HG03108 (cell line): Measurements from ENCODE around the gene ZNF844.
"Not testable (repeated sequence)": the region's sequence is repeated elsewhere in the genome, so short reads cannot be mapped to it uniquely, and the experiment has no call there.

ENCODE experiments used
- ATAC-seq: cut with Tn5 transposase; IDR thresholded peaks from one replicate; pipeline ENCODE4 v1.9.1; 2021; ENCODE audit warnings: moderate library complexity; ENCODE audit not compliant: unreplicated experiment

ZNF844 gene

GRCh38 chr19:12092065-12092867 is 27.7 kb downstream of the ZNF844 start:
- no peak for ATAC-seq

GRCh38 chr19:12092956-12093355 is 28.4 kb downstream of the ZNF844 start:
- ATAC-seq = no peak

GRCh38 chr19:12093777-12094176 is 29.2 kb downstream of the ZNF844 start:
- no peak for ATAC-seq

GRCh38 chr19:12095111-12095790 is 30.7 kb downstream of the ZNF844 start:
- no peak for ATAC-seq

- ATAC-seq = no peak
These were observed 33.5 kb downstream of the ZNF844 start for GRCh38 chr19:12098040-12098439.

GRCh38 chr19:12103909-12104308 is 39.4 kb downstream of the ZNF844 start:
- ATAC-seq = not testable (repeated sequence)

- ATAC-seq = no peak
These were observed 46.6 kb downstream of the ZNF844 start for GRCh38 chr19:12111176-12111575.

GRCh38 chr19:12111943-12112637 is 47.6 kb downstream of the ZNF844 start:
- no peak for ATAC-seq

GRCh38 chr19:12112701-12113100 is 48.2 kb downstream of the ZNF844 start:
- ATAC-seq = no peak

- no peak for ATAC-seq
These were observed 48.6 kb downstream of the ZNF844 start for GRCh38 chr19:12113121-12113520.

- ATAC-seq = no peak
These were observed 52.9 kb downstream of the ZNF844 start for GRCh38 chr19:12117201-12117970.

GRCh38 chr19:12126707-12127106 is 62.2 kb downstream of the ZNF844 start:
- ATAC-seq = no peak
